ENCODE results near the gene C16orf87.
"Not testable (repeated sequence)": the region's sequence is repeated elsewhere in the genome, so short reads cannot be mapped to it uniquely, and the experiment has no call there.

Gene C16orf87, protein sequence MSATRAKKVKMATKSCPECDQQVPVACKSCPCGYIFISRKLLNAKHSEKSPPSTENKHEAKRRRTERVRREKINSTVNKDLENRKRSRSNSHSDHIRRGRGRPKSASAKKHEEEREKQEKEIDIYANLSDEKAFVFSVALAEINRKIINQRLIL

DNA sequence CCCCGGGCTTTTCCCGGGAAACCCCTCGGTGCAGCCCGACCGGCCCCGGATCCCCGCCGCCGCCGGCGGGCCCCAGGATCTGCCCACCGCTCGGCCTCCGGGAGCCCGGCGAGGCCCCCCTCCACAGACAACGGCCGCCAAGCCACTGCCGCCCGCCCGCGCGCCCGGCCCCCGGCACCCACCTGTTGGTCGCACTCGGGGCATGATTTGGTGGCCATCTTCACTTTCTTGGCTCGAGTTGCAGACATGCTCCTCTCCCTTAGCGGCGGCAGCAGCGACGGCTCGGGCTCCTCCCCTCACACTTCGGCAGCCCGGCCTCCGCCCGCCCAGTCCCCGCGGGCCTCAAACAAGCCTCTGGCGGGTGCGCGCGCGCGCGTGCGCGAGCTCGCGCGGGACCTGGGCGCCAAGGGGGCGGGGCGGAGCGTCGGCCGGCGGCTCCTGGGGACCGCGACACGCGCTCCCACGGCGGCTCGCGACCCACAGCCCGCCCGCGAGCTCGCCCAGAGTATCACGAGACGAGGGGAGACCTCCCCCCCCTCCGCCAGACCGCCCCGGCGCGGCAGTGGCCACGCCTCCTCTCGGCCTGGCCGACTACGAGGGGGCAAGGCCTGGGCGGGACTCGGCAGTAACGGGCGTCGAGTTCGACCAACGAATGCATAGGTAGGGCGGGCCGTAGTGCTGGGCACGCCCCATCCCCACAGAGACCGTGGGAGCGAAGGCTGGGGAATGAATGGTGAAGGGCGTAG lies at the start of gene C16orf87:
TSS of gene C16orf87 (minus strand) at position 279 of the 746 bp plus-strand sequence. CDS start at position 248, 31 bp downstream.
- DNase-seq: peak; percentile 93

DNA sequence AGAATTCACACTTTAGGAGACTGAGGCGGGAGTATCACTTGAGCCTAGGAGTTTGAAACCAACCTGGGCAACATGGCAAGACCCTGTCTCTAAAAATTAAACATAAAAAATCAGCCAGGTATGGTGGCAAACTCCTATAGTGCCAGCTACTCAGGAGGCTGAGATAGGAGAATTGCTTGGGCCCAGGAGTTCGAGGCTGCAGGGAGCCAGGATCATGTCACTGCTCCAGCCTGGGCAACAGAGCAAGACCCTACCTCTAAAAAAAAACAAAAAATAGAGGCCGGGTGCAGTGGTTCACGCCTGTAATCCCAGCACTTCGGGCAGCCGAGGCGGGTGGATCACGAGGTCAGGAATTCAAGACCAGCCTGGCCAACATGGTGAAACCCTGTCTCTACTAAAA lies 44.3 kb upstream of the C16orf87 start:
- DNase-seq: no peak

DNA sequence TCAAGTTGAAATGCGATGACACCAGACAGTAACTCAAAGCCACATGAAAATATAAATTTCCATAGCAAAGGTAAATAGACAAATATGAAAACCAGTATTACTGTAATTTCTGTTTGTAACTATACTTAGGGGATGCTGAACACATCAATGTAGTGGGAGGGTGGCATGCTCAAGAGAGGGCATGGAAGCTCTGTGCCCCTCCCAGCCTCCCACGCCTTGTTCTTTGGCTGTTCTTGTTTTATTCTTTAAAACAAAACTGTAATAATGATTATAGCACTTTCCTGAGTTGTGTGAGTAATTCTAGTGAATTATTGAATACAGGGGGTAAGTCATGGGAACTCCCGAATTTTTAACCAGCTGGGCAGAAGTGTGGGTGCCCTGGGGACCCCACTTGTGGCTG lies 42.2 kb upstream of the C16orf87 start:
- DNase-seq: no peak

DNA sequence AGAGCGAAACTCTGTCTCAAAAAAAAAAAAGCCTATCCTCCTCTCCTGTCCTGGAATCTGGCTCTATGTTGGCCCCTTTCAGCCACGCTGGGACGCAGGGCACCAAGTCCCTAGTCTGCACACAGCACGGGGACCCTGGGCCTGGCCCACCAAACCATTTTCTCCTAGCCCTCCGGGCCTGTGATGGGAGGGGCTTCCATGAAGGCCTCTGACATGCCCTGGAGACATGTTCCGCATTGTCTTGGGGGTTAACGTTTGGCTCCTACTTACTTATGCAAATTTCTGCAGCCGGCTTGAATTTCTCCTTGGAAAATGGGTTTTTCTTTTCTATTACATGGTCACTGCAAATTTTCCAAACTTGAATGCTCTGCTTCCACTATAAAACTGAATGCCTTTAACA lies 40.6 kb upstream of the C16orf87 start:
- DNase-seq: no peak

DNA sequence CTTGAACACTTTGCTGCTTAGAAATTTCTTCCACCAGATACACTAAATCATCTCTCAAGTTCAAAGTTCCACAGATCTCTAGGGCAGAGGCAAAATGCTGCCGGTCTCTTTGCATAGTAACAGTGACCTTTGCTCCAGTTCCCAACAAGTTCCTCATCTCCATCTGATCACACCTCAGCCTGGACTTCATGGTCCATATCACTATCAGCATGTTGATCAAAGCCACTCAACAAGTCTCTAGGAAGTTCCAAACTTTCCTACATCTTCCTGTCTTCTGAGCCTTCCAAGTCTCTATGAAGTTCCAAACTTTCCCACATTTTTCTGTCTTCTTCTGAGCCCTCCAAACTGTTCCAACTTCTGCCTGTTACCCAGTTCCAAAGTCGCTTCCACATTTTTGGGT lies 37.9 kb upstream of the C16orf87 start:
- not testable (repeated sequence) for DNase-seq

DNA sequence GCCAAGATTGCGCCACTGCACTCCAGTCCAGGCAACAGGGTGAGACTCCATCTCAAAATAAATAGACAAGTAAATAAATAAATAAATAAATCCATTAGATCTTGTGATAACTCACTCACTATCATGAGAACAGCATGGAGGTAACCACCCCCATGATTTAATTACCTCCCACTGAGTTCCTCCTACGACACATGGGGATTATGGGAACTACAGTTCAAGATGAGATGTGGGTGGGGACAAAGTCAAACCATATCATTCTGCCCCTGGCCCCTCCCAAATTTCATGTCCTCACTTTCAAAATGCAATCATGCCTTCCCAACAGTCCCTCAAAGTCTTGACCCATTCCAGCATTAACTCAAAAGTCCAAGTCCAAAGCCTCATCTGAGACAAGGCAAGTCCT lies 36.5 kb upstream of the C16orf87 start:
- DNase-seq: not testable (repeated sequence)

DNA sequence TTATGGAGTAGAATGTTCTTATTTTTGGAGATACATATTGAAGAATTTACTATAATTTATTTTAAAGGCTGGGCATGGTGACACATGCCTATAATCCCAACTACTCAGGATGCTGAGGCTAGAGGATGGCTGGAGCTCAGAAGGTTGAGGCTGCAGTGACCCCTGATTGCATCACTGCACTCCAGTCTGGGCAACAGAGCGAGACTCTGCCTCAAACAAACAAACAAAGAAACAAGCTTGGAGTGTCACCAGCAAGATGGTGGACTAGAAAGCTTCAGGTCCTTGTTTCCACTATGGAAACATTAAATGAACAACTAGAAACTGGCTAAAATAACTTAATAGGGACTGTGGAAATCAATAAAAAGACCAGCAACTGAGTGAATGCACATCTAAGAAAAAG lies 35.3 kb upstream of the C16orf87 start:
- no peak for DNase-seq

DNA sequence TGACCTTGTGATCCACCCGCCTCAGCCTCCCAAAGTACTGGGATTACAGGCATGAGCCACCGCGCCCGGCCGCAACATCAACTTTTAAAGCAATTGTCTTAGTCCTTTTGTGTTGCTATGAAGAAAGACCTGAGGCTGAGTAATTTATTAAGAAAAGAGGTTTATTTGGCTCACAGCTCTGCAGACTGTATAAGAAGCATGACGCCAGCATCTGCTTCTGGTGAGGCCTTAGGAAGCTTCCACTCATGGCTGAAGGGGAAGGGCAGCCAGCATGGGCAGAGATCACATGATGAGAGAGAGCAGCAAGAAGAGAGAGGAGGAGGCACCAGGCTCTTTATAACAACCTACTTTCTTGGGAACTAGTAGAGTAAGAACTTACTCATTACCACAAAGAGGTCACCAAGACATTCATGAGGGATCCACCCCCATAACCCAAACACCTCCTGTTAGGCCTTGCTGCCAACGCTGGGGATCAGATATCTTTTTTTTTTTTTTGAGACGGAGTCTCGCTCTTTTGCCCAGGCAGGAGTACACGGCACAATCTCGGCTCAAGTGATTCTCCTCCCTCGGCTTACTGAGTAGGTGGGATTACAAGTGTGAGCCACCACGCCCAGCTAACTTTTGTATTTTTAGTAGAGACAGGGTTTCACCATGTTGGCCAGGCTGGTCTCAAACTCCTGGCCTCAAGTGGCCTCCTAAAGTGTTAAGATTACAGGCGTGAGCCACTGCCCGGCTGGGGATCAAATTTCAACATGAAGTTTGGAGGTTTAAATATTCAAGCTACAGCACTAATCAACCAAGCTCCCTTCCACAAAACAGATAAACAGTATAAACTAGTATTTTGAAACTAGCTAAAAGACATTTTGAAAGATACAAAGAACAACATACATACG lies 31.8 kb upstream of the C16orf87 start:
- DNase-seq: no peak

DNA sequence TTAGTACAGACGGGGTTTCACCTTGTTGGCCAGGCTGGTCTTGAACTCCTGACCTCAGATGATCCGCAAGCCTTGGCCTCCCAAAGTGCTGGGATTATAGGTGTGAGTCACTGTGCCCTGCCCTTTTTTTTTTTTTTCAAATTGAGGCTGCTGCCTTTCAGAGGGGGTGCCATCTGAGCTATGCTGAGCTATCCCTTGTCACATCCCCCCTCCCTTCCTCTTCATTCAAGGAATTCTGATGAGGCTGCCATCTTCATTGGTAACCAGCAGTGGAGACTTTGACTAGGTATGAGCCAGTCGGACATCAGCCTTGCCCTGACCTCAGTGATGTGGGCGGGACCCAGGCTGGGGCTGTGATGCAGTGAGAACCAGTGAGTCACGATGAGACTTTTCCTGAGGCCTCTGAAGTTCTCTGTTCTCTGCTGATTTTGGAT lies 28.8 kb upstream of the C16orf87 start:
- DNase-seq: peak; percentile 91

DNA sequence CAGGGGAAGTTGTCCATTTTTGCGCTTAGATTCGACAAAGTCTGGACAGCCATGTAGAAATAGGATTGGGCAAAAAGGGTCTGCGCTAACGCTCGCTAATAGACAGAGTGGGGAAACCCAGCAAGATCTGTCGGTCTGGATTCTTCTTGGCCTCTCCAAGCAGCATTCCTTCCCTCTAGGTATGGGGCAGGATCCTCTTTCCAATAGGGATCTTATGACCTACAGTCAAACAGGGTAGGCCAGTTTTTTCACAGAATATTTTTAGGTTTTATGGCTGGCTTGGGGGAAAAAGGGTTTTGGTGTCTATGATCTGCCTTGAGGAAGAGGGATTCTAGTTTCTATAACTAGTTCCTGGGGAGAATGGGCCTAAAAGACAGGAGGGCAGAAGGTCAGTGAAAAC lies 27.2 kb upstream of the C16orf87 start:
- DNase-seq: no peak

DNA sequence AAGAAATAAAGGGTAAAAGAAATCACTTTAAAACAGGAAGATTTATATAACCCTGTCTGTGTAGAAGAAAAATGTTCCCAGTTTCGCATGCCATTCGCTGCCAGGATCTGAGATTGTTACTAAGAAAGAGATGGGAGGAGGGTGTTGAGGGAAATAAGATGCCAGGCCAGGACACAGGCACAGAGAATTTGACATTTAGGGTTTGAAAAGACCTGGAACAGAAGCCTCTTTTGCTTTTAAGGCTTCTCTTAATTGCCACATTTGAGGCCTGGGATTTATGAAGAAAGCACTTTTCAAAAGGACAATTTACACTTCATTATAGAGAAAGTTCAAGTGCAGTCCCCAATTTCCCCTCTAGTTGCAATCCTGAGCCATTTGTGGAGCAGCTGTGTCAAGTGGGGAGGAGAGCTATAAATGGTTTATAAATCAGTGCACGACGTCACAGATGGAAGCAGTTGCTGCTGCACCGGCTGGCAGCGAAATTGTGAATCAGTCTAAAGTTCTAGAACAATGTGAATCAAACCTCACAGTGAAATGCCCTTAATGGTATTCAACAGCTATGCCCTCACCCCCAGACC lies 26.5 kb upstream of the C16orf87 start:
- peak; percentile 58 for DNase-seq

DNA sequence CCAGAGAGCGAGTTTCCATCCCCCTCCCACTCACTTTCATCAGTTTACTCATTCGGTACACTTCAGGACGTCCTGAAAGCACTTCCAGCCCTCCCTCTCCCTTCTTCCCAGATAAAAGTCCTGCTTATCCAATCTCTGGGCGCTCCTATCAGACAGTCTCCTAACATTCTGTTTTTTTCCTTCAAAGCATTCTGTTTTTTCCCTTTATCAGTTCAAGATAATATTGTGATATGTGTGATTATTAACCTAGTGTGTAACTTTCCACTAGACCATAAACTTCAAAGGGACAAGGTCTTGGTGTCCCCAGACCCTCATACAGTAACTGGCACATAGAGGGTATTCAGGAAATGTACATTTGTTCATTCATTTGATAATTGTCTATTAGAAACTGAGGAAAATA lies 24.4 kb upstream of the C16orf87 start:
- no peak for DNase-seq

DNA sequence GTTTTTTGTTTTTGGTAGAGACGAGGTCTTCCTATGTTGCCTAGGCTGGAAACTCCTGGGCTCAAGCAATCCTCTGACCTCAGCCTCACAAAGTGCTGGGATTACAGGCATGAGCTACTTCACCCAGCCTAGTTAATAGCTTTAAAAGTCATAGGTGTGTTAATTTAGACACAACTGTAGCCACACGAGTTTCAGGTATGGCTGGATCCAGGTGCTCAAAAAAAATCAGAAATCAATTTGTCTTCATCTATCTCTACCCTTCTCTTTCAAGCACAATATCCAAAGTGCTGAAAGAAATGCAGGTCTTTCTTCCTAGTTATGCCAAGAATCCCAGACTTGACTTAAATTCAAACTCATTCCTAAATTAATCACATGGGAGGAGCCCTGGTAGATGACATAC lies 23.9 kb upstream of the C16orf87 start:
- no peak for DNase-seq

DNA sequence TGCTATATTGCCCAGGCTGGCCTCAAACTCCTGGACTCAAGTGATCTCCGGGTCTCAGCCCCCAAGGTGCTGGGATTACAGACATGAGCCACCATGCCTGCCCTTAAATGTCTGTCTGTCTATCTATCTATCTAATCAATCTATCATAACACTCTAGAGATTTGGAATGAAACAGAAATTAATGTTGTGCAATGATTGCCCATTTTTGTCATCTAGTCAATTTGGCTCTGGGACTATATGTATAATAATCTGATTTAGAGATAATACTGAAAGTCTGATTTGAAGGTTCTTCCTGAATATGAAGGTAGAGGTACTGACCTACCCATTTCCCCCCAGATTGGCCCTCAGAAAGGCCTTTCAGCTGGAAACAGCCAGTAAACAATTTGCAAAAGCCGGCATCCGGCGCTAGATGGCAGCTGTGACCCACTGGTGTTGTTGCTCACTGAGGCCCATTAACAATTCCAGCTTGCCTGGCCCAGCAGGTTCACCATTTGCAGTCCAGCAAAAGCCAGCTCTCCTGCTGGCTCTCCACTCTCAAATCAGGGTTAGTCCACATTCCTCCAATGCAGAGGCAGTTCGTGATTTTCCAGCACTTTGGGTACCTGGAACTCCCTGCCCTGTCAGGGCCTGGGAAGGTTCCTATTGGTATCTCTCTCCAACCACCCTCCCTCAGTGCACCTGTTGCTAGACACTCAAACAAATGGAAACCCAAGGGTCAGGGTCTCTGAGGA lies 22.9 kb upstream of the C16orf87 start:
- peak; percentile 65 for DNase-seq

DNA sequence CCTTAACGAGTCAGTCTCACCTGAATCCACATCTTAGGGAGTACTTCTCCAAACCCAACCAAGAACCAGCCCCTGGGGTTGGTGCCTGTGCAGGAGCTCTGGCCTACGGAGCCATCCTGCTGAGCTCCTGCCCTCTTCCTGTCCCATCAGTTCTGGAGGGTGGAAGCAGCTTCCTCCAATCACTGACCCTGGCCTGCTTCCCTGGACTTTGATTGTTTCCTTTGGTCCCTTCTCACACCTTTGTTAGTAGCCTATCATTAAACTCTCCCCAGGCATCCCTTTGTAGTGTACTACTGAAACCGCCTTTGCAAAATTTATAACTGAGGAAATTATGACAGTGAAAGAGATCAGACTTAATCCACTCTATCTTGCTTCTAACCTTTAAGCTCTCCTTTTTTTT lies 21.1 kb upstream of the C16orf87 start:
- DNase-seq: no peak

DNA sequence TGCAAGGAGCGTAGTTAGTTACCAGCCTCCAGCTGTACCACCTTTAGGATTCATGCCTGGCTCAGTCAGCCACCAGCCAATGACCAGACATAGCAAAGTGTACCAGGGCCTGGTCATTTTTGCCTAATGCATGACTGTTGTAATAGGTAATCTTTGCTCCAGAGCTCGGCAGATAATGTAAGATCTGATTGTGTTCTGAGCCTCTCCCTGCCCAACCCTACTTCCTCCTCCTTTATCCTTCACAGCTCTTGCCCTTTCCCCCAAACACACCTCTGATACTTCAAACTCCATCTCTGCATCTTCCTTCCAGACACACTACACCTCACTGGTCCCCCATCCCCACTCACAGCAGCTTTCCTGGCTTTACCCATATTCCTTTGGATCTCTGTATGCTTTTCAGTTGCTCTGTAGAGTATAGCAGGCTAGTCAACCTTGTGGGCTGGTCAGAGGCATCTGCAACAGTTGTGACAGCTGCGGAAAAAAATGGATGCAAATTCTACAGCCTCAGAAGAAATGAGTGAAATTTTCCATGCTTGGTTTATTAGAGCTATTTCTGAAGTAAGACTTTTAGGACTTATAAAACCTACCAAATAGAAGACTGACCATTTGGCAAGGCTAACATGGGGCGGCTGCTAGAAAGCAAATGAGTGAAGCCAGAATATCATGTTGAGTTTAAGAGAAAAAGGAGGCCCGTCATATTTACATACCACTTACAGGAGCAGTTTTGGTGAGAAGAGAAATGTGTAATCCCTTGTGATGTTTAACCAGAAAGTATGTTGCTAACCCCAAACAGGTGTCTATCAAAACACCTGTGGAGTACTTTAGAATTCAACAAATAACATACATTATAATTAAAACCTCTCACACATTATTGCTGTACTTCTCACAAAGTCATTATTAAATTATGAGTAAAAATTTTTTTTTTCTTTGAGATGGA lies 19.9 kb upstream of the C16orf87 start:
- no peak for DNase-seq

DNA sequence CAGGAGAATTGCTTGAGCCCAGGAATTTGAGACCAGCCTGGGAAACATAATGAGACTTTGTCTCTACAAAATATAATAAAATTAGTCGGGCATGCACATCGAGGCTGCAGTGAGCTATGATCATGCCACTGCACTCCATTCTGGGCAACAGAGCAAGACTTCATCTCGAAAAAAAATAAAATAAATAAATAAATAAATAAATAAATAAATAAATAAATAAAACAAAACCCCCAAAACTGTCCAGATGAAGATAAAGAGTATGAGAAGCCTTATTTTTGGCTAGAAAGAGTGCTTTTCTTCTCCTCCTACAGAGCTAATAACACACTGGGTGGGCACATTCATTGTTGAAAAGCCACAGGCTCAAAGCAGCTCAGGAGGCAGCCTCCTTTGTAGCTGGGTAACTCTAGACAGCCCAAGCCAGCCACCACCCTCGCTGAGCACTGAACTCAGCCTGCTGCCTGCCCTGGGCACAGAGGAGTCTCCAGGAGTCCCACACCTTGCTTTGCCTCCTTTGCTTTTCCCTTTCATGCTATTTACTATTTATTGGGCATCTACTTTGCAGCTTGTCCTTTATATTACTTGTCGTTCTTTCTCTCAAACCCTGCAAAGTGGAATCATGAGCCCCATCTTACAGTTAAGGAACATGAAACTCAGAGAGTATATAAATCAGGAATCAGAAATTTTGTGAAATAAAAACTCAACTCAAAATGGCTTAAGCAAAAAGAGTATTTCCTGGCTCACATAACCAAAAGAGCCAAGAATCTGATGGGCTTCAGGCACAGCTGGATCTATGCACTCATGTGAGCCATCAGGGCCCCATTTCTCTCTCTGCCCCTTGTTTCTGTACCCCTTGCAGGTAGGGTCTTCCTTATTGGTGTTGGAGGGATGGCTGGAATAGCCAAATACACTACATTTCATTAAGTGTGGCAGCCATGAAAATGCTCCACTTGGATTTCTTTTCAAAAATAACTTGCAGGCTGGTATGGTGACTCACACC lies 18.1 kb upstream of the C16orf87 start:
- DNase-seq: no peak

DNA sequence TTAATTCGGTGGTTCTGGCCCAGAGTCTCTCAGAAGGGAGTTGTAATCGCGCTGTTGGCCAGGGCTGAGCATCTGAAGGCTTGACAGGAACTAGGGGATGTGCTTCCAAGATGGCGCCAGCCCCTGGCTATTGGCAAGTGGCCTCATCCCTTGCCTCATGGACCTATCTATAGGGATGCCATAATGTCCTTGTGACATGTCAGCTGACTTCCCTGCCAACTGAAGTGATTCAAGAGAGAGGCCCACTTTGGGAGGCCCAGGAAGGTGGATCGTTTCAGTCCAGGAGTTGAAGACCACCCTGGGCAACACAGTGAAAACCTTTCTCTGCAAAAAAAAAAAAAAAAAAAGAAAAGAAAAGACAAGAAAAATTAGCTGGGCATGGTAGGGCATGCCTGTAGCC lies 15.0 kb upstream of the C16orf87 start:
- DNase-seq: no peak

DNA sequence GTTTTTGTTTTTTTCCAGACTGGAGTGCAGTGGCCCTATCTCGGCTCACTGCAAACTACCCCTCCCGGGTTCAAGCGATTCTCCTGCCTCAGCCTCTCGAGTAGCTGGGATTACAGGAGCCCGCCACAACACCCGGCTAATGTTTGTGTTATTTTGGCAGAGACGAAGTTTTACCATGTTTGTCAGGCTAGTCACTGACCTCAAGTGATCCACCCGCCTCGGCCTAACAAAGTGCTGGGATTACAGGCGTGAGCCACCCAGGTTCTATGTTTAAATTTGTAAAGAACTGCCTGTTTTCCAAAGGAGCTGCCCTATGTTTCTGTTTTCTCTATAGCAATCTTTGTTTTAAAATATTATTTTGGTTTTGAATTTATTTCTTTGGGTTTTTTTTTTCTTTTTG lies 13.8 kb upstream of the C16orf87 start:
- DNase-seq: no peak
